ENCODE data around the gene ASPSCR1.

The ASPSCR1 gene

GRCh38 chr17:82015311-82015971 is 38.0 kb downstream of the ASPSCR1 start:
- Histone ChIP-seq H3K4me3 (ENCODE audit: low read depth in 1 of 2, low read length in 2 of 2) (no peak overlapping the region), H3K4me1 (ENCODE audit: control insufficient read depth in 1 of 2, insufficient read depth in 2 of 2, low read length in 2 of 2) (peaks cover 6 to 10% of the 10 kb centered on the region in 2 donors), H3K36me3 (ENCODE audit: control insufficient read depth in 1 of 2, insufficient read depth in 2 of 2, low read length in 2 of 2) (peaks cover 4 to 7% of the 10 kb centered on the region in 2 donors), H3K27me3 (ENCODE audit: control insufficient read depth in 1 of 2, insufficient read depth in 2 of 2, low read length in 2 of 2) (no peaks in the 10 kb centered on the region), H3K27ac (ENCODE audit: low read depth, low read length) (no peak overlapping the region), H3K9me3 (ENCODE audit: control insufficient read depth in 1 of 2, low read length in 2 of 2) (no peaks in the 10 kb centered on the region), H3K9ac (ENCODE audit: low read depth in 1 of 2, low read length in 2 of 2) (no peak overlapping the region)

- Histone ChIP-seq H3K4me3 (ENCODE audit: low read depth in 1 of 2, low read length in 2 of 2) (no peak overlapping the region), H3K27ac (ENCODE audit: low read depth, low read length) (no peak overlapping the region), H3K27me3 (ENCODE audit: control insufficient read depth in 1 of 2, insufficient read depth in 2 of 2, low read length in 2 of 2) (no peaks in the 10 kb centered on the region), H3K9ac (ENCODE audit: low read depth in 1 of 2, low read length in 2 of 2) (no peak overlapping the region), H3K4me1 (ENCODE audit: control insufficient read depth in 1 of 2, insufficient read depth in 2 of 2, low read length in 2 of 2) (peaks cover 7 to 18% of the 10 kb centered on the region in 2 donors), H3K9me3 (ENCODE audit: control insufficient read depth in 1 of 2, low read length in 2 of 2) (no peaks in the 10 kb centered on the region), H3K36me3 (ENCODE audit: control insufficient read depth in 1 of 2, insufficient read depth in 2 of 2, low read length in 2 of 2) (peaks cover 4 to 7% of the 10 kb centered on the region in 2 donors)
Observed at GRCh38 chr17:82016061-82016874, 38.8 kb downstream of the ASPSCR1 start.

DNA sequence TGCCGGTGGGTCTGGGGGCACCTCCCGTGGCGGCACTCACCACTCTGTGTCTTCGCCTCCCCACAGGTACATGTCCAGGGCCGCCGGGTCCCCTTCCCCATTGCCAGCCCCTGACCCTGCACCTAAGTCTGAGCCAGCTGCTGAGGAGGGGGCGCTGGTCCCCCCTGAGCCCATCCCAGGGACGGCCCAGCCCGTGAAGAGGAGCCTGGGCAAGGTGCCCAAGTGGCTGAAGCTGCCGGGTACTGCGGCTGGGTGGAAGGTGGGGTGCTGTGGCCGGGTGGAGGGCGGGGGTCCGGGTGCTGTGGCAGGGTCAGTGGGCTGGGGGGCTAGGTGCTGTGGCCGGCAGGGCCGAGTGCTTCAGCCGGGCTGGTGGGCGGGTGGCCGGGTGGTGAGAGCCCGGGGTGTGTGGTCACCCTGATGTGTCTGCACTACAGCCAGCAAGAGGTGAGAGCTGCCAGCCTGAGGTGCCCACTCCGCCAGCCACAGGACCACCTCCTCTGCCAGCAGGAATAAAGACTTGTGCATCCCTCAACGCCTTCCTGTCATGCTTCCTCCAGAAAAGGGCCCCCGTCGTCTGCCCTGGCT is 39.5 kb downstream of the ASPSCR1 start:
- Histone ChIP-seq H3K9me3 (ENCODE audit: control insufficient read depth in 1 of 2, low read length in 2 of 2) (no peaks in the 10 kb centered on the region), H3K27me3 (ENCODE audit: control insufficient read depth in 1 of 2, insufficient read depth in 2 of 2, low read length in 2 of 2) (no peaks in the 10 kb centered on the region), H3K9ac (ENCODE audit: low read depth in 1 of 2, low read length in 2 of 2) (no peak overlapping the region), H3K36me3 (ENCODE audit: control insufficient read depth in 1 of 2, insufficient read depth in 2 of 2, low read length in 2 of 2) (peaks cover 4 to 7% of the 10 kb centered on the region in 2 donors), H3K27ac (ENCODE audit: low read depth, low read length) (no peak overlapping the region), H3K4me1 (ENCODE audit: control insufficient read depth in 1 of 2, insufficient read depth in 2 of 2, low read length in 2 of 2) (peaks cover 13 to 25% of the 10 kb centered on the region in 2 donors), H3K4me3 (ENCODE audit: low read depth in 1 of 2, low read length in 2 of 2) (no peak overlapping the region)

DNA sequence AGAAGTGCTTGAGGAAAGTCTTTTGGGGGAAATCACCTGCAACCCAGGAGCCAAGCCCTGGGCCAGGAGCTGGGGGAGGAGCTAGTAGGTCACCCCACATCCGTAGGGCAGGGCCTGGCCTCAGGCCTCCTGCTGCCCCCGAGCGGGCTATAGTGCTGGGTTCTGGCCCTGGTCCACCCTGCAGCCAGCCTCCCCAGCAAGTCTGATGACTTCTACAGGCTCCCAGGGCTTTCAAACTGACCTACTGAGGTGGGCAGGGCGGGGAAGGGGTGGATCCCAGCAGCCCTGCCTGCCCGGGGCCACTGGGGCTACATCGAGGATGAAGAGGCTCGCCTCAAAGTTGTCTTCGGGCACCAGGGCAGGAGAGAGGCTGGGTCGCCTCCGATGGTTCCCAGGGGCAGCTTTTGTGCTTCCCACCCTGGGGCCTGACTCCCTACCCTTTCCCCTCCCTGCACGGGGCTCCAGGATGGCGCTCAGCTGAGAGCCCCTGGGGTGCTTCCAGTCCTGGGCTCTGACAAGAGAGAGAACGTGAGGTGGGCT is 40.3 kb downstream of the ASPSCR1 start:
- Histone ChIP-seq H3K4me1 (ENCODE audit: control insufficient read depth in 1 of 2, insufficient read depth in 2 of 2, low read length in 2 of 2) (peaks cover 16 to 28% of the 10 kb centered on the region in 2 donors), H3K9me3 (ENCODE audit: control insufficient read depth in 1 of 2, low read length in 2 of 2) (no peaks in the 10 kb centered on the region), H3K9ac (ENCODE audit: low read depth in 1 of 2, low read length in 2 of 2) (no peak overlapping the region), H3K36me3 (ENCODE audit: control insufficient read depth in 1 of 2, insufficient read depth in 2 of 2, low read length in 2 of 2) (peaks cover 4 to 7% of the 10 kb centered on the region in 2 donors), H3K27me3 (ENCODE audit: control insufficient read depth in 1 of 2, insufficient read depth in 2 of 2, low read length in 2 of 2) (no peaks in the 10 kb centered on the region), H3K27ac (ENCODE audit: low read depth, low read length) (no peak overlapping the region), H3K4me3 (ENCODE audit: low read depth in 1 of 2, low read length in 2 of 2) (no peak overlapping the region)

DNA sequence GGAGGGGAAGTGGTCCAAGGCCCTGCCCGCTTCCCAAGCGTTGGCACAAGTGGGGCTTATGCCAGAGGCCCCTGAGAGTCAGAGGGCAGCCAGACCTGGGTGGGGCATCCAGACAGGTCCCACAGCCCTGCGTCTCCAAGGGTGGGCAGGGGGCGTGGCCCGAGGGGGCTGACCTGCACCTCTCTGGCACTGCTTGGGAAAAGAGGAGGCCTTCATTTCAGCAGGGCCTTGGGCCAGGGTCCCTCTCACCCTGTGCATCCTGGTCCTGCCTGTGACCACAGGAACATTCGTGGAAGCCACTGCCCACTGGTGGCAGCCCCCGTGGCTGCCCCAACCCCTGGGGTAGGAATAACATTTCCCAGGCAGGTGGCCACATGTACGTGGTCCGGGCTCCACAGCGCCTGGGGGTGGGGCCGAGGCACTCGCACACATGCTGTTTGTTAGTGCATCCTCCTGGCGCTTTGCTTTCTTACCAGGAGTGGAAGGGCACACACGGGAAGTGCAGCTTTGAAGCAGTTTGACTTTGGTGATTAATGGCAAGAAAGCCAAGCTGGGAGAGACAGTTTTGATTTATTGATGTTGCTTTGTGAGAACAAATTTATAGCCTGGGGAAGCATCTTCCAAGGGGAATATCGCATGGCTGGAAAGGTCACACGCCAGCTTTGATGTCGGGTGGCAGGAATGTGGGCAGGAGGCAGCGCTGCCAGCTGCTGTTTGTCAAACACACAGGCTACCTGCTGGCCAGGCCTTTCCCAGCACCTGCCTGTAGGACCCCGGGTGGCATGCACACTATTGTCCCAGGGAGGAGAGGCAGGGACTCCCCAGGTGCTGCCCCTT is 40.9 kb downstream of the ASPSCR1 start:
- Histone ChIP-seq H3K27ac (ENCODE audit: low read depth, low read length) (no peak overlapping the region), H3K4me1 (ENCODE audit: control insufficient read depth in 1 of 2, insufficient read depth in 2 of 2, low read length in 2 of 2) (peaks cover 16 to 28% of the 10 kb centered on the region in 2 donors), H3K27me3 (ENCODE audit: control insufficient read depth in 1 of 2, insufficient read depth in 2 of 2, low read length in 2 of 2) (no peaks in the 10 kb centered on the region), H3K36me3 (ENCODE audit: control insufficient read depth in 1 of 2, insufficient read depth in 2 of 2, low read length in 2 of 2) (peaks cover 4 to 7% of the 10 kb centered on the region in 2 donors), H3K9me3 (ENCODE audit: control insufficient read depth in 1 of 2, low read length in 2 of 2) (no peaks in the 10 kb centered on the region), H3K9ac (ENCODE audit: low read depth in 1 of 2, low read length in 2 of 2) (no peak overlapping the region), H3K4me3 (ENCODE audit: low read depth in 1 of 2, low read length in 2 of 2) (no peak overlapping the region)

DNA sequence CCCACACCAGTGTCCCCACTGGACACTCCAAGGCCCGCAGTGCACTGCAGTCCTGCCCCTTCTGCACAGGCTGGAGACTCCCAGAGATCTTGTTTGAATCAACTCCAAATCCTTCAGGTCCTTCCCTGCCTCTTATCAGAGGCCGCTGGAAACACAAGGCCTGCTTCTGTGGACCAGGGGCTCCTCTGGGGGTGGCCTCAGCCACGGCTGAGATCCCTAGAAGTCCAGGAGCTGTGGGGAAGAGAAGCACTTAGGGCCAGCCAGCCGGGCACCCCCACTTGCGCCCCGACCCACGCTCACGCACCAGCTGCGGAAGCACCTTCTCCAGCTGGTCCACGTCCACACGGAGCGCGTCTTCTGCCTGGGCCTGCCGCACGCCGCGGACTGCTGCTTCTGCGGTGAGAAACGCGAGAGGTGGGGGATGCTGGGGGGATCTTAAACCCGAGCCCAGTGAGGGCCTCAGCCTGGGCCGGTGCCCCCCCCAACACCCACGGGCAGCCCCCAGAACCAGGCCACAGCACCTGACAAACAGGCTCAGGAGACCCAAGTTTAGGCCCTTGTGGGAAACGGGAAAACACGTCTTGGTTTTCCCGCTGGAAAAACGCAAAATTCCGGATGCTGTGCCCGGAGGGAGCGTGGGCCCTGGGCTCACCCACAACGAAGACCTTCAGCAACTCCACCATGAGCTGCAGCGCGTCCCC is 41.7 kb downstream of the ASPSCR1 start:
- no peak overlapping the region for H3K27ac ChIP-seq (ENCODE audit: low read depth, low read length)
- H3K4me1 ChIP-seq (ENCODE audit: control insufficient read depth in 1 of 2, insufficient read depth in 2 of 2, low read length in 2 of 2), result peaks cover 21 to 36% of the 10 kb centered on the region in 2 donors

DNA sequence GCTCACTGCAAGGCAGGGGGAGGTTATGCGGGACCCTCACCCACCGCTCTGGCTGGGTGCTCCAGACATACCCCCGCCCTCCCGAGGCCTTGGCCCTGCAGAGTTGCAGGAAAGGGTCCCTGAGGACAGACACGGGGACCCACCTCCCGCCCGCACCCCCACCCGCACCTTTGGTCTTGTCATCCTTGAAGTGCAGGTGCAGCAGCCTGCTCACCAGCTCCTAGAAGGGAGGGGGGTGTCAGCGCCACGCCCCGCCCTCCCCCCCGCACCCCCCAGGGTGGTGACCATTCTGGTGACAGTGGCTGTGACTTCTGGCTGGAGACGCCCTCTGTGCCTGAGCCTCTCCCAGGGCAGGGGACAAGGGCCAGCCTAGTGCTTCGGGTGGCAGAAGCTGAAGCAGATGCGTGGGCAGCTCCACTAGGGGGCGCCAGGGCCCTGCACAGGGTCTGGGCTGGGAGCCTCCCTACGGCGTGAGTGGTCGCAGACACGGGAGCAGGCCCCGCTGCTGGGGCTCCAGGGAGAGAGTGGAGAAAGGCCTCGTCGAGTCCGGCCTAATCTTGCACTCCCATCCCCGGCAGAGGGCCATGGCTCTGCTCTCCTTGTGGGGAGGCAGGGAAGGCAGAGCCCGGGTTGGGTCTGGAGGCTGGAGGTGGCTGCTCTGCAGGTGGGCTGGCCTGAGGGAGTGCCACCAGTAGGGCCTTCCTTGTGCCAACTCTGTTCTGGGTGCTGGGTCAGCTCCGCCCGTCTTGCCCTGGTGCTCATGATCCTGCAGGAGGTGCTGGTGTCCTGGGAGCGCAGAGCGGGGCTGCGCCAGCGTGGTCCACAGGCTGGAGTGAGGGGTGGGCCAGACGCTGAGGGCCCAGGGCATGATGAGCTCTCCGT is 42.5 kb downstream of the ASPSCR1 start:
- no peaks in the 10 kb centered on the region for H3K27me3 ChIP-seq (ENCODE audit: control insufficient read depth in 1 of 2, insufficient read depth in 2 of 2, low read length in 2 of 2)
- H3K9ac ChIP-seq (ENCODE audit: low read depth in 1 of 2, low read length in 2 of 2), result no peak overlapping the region
- H3K4me1 ChIP-seq (ENCODE audit: control insufficient read depth in 1 of 2, insufficient read depth in 2 of 2, low read length in 2 of 2), result peaks cover 25 to 43% of the 10 kb centered on the region in 2 donors
- H3K9me3 ChIP-seq (ENCODE audit: control insufficient read depth in 1 of 2, low read length in 2 of 2), result no peaks in the 10 kb centered on the region
- H3K27ac ChIP-seq (ENCODE audit: low read depth, low read length), result no peak overlapping the region
- peaks cover 4 to 7% of the 10 kb centered on the region in 2 donors for H3K36me3 ChIP-seq (ENCODE audit: control insufficient read depth in 1 of 2, insufficient read depth in 2 of 2, low read length in 2 of 2)
- H3K4me3 ChIP-seq (ENCODE audit: low read depth in 1 of 2, low read length in 2 of 2), result no peak overlapping the region

More for the DNA sequence above, 41.7 kb downstream of the ASPSCR1 start:
- no peaks in the 10 kb centered on the region for H3K9me3 ChIP-seq (ENCODE audit: control insufficient read depth in 1 of 2, low read length in 2 of 2)
- peaks cover 4 to 7% of the 10 kb centered on the region in 2 donors for H3K36me3 ChIP-seq (ENCODE audit: control insufficient read depth in 1 of 2, insufficient read depth in 2 of 2, low read length in 2 of 2)
- no peak overlapping the region for H3K9ac ChIP-seq (ENCODE audit: low read depth in 1 of 2, low read length in 2 of 2)
- H3K27me3 ChIP-seq (ENCODE audit: control insufficient read depth in 1 of 2, insufficient read depth in 2 of 2, low read length in 2 of 2), result no peaks in the 10 kb centered on the region
- H3K4me3 ChIP-seq (ENCODE audit: low read depth in 1 of 2, low read length in 2 of 2), result no peak overlapping the region

DNA sequence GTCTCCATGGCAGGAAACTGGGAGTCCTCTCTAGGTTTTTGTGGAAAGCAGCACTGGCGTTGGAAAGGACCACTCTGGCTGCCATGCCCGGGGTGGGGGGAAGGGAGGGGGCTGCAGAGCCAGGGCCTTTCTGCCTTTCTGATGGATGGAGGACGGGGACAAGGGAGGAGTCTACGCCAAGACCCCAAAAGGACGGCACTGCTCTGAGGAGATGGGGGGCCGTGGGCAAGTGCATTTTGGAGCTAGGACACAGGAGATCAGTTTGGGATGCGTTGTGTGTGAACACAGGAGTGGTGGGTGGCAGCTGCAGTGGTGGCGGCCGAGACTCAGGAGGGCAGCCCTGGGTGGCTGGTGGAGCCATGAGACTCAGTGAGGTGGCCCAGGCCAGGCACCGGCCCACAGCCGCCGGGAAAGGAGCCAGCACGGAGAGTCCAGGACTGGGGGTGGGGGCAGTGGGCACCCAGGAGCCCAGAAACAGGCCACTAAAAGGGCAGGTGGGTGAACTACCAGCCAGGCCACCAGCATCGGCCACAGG is 43.2 kb downstream of the ASPSCR1 start:
- Histone ChIP-seq H3K27me3 (ENCODE audit: control insufficient read depth in 1 of 2, insufficient read depth in 2 of 2, low read length in 2 of 2) (no peaks in the 10 kb centered on the region), H3K9me3 (ENCODE audit: control insufficient read depth in 1 of 2, low read length in 2 of 2) (no peaks in the 10 kb centered on the region), H3K27ac (ENCODE audit: low read depth, low read length) (no peak overlapping the region), H3K4me3 (ENCODE audit: low read depth in 1 of 2, low read length in 2 of 2) (peak overlapping the region in 1 of 2 donors; percentile 81), H3K4me1 (ENCODE audit: control insufficient read depth in 1 of 2, insufficient read depth in 2 of 2, low read length in 2 of 2) (peaks cover 25 to 44% of the 10 kb centered on the region in 2 donors), H3K36me3 (ENCODE audit: control insufficient read depth in 1 of 2, insufficient read depth in 2 of 2, low read length in 2 of 2) (peaks cover 4 to 7% of the 10 kb centered on the region in 2 donors), H3K9ac (ENCODE audit: low read depth in 1 of 2, low read length in 2 of 2) (peak overlapping the region in 1 of 2 donors; percentile 86)
